Thoracic aorta (tissue), 2 donors: ENCODE results near the gene TPRX1. TPM values are rescaled to one million over a fixed set of nuclear protein-coding genes. Genes with fewer than 3 reads are reported as not detected.

ENCODE experiments used
- ATAC-seq: fragments of 150-250 bp; one replicate; pipeline ENCODE4 v1.8.0; 2017; ENCODE audit warnings: low read depth; ENCODE audit not compliant: insufficient number of reproducible peaks, low FRiP score
- DNase-seq: peaks from one replicate; pipeline ENCODE4 v3.0.0-alpha.2; 2020; ENCODE audit warnings: low spot score
- H3K27ac ChIP-seq, 2 donors: fragments of 200-600 bp; sonication (generic); 1 replicate in 1 of 2; 2 replicates in 1 of 2; pipeline ENCODE4 v1.5.1; 2016; ENCODE audit warnings: mild to moderate bottlenecking in 2 of 2, moderate library complexity in 2 of 2
- H3K27me3 ChIP-seq: fragments of 200-600 bp; sonication (generic); replicated peaks from 2 replicates; pipeline ENCODE4 v1.6.0; 2016; ENCODE audit warnings: mild to moderate bottlenecking; ENCODE audit not compliant: insufficient read depth
- H3K36me3 ChIP-seq: fragments of 200-600 bp; sonication (generic); one replicate; pipeline ENCODE4 v1.5.1; 2016
- H3K4me1 ChIP-seq, 2 donors: fragments of 200-600 bp; sonication (generic); 1 replicate in 1 of 2; 2 replicates in 1 of 2; pipeline versions ENCODE4 v1.5.1 to v1.6.0; 2016; ENCODE audit warnings: low read depth in 2 of 2, mild to moderate bottlenecking in 1 of 2; ENCODE audit not compliant: control insufficient read depth in 1 of 2
- H3K4me3 ChIP-seq: fragments of 200-600 bp; sonication (generic); 2 replicates; pipeline ENCODE4 v1.5.1; 2016; ENCODE audit warnings: mild to moderate bottlenecking
- H3K9me3 ChIP-seq: fragments of 200-600 bp; sonication (generic); 2 replicates; pipeline ENCODE4 v1.5.1; 2016
- CTCF ChIP-seq: fragments of 200-600 bp; sonication (generic); IDR thresholded peaks from one replicate; pipeline ENCODE4 v1.5.1; 2019; ENCODE audit warnings: antibody characterized with exemption
- total RNA-seq, 2 donors: library from RNA; depleted of rRNA; stranded (reverse); fragments of >200 nt; gene quantifications; one replicate each; pipeline versions ENCODE4 v1.1.0 to v1.2.3, GENCODE V29; 2016

TPRX1 gene
- total RNA-seq, 2 donors from 2014 or later = not detected

GRCh38 chr19:47761566-47761965 is 42.8 kb downstream of the TPRX1 start:
- H3K36me3 ChIP-seq = peaks cover 21% of the 10 kb centered on the region
- no peak overlapping the region for H3K4me3 ChIP-seq
- H3K27me3 ChIP-seq = no peaks in the 10 kb centered on the region
- no peaks in the 10 kb centered on the region for H3K9me3 ChIP-seq
- no peak for ATAC-seq
- DNase-seq = no peak
- no peaks in the 10 kb centered on the region for H3K4me1 ChIP-seq
- H3K27ac ChIP-seq = no peak overlapping the region
- TF ChIP-seq CTCF = no peak

GRCh38 chr19:47760632-47760999 is 43.7 kb downstream of the TPRX1 start:
- no peak for DNase-seq
- Histone ChIP-seq H3K36me3 (peaks cover 30% of the 10 kb centered on the region), H3K27ac (no peak overlapping the region), H3K4me1 (no peaks in the 10 kb centered on the region), H3K27me3 (no peaks in the 10 kb centered on the region), H3K9me3 (no peaks in the 10 kb centered on the region), H3K4me3 (no peak overlapping the region)
- ATAC-seq = no peak
- no peak for TF ChIP-seq CTCF

- ATAC-seq (no peak), DNase-seq (no peak)
- Histone ChIP-seq H3K27me3 (no peaks in the 10 kb centered on the region), H3K4me3 (no peak overlapping the region), H3K27ac (no peak overlapping the region), H3K36me3 (peaks cover 52% of the 10 kb centered on the region), H3K4me1 (no peaks in the 10 kb centered on the region), H3K9me3 (no peaks in the 10 kb centered on the region)
- no peak for TF ChIP-seq CTCF
These were observed 45.9 kb downstream of the TPRX1 start for GRCh38 chr19:47758443-47758804.

- Histone ChIP-seq H3K4me3 (no peak overlapping the region), H3K27ac (no peak overlapping the region), H3K36me3 (peaks cover 58% of the 10 kb centered on the region), H3K4me1 (no peaks in the 10 kb centered on the region), H3K9me3 (no peaks in the 10 kb centered on the region), H3K27me3 (no peaks in the 10 kb centered on the region)
- DNase-seq = no peak
- TF ChIP-seq CTCF = no peak
- ATAC-seq = no peak
These were observed 46.5 kb downstream of the TPRX1 start for GRCh38 chr19:47757617-47758442.

GRCh38 chr19:47756953-47757608 is 47.3 kb downstream of the TPRX1 start:
- Histone ChIP-seq H3K36me3 (peaks cover 66% of the 10 kb centered on the region), H3K27me3 (no peaks in the 10 kb centered on the region), H3K27ac (no peak overlapping the region), H3K4me1 (no peaks in the 10 kb centered on the region), H3K9me3 (no peaks in the 10 kb centered on the region), H3K4me3 (no peak overlapping the region)
- DNase-seq (no peak), ATAC-seq (no peak)
- TF ChIP-seq CTCF = no peak
